Femur (tissue), 1 donor: ENCODE measurements around the gene DUSP1.

Experiments used
- DNase-seq: peaks from one replicate; pipeline ENCODE4 v3.0.0-alpha.2; 2017

The DUSP1 gene

DNA sequence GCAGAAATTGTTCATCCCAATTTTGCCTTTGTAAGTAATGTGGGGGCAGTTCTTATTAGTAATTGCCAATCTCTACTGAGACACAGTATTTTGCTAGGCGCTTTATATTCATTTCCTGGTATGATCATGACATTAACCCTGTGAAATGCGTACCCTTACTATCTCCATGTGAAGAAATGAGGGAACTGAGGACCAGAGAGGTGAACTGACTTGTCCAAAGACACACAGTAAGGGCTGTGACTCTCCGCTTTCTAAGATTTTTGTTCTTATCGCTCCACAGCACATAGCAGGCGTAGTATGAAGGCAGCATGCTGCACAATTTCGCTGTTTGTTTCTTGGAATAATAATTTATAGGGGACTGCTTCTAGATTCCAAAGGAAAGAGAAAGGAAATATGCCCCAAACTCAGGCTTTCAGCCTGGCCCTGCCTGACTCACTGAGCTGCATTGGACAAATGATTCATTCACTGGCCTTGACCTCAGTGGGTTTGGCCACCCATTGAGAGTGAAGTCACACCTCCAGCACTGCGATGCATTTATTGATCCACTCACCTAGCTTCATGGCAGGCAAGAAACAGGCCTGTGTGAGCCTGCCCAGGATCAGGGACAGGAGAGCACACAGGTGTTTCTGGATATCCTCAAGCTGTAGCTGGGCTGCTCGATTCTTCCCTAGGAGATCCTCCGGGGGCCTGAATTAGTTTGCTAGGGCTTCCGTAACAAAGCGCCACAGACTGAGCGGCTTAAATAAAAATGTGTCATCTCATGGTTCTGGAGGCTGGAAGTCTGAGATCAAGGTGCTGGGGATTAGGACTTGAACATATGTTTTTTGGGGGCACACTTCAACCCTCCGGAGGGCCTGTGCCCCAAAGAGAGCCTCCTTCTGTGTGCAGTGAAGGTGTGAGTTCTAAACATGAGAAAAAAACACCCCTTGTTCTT lies 7.2 kb upstream of the DUSP1 start:
- no peak for DNase-seq

DNA sequence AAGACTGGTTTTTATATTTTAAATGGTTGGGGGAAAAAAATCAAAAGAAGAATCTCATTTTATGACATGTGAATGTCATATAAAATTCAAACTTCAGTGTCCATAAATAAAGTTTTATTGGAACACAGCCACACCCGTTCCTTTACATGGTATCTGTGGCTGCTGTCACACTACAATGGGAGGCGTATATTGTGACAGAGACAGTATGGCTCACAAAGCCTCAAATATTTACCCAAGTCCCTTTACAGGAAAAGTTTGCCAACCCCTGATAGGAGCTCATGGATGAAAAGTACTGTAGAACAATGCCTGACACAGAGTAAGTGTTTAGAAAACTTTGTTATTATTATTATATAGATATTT lies 5.2 kb upstream of the DUSP1 start:
- DNase-seq: no peak

DNA sequence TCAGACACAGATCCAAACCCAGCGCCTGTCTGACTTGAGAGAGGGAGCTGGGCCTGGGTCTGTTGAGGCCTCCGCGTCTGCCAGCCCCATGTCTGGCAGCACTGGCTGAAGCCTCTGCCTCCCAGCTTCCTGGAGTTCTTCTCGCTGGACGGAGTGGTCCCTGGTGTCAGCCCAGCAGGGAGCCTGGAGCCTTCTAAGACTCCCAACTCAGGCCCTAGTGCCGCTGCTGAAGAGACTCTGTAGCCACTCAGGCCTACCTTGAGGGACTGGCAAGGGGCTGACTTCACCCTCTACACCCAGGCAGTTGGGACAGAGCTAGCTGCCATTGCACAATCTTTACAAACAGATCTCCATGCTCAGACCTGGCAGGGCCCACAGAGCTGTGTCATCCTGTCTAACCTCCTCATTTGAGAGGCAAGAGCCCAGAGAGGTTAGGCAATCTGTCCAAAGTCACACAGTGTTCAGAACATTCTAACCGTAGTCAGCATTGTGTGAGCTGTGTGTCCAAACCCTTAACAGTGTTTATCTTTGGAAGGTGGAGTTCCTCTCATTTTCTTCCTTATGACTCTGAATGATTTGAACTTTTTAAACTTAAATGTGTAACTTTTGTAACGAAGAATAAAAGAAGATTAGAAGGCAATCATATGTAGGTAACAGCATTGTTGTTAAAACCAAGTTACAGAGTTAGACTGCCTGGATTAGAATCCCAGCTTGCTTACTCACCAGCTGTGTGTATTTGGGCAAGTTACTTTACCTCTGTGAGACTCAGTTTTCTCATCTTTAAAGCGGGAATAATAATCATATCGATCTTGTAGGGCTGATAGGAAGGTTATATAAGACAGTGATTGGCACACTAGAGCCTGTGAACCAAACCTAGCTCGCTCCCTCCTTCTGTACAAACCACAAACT lies 4.6 kb upstream of the DUSP1 start:
- no peak for DNase-seq

DNA sequence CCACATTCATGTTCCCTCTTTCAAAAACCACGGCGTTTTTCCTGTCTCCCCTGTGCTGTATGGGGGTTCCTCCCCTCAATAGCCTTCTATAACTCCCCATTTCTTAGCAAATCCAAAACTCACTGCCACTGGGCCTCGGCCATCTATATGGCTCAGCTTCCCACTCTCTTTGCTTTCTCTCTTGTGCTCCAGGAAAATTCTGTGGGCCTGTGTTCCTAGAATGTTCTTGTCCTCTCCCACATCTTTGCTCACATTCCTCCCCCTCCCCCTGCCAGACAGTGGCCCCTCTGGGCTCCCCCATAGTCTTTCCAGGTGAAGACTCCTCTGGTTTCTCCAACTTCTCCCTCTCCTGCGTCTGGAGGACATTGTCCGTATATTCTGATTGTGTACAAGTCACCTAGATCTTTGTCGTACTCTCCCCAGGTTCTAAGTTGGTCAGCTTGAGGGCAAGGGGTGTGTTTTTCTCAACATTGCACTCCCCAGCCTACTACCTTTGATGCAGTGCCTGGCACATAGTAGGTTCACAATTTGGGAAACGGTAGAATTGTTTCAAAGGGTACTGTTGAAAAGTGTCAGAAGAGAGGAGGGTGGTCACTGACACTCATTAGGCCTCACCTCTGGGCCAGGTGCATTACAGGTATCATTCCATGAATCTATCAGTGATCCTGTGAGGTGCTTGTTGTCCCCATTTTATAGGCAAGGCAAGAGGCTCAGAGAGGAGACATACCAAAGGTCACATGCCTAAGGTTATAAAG lies 3.7 kb upstream of the DUSP1 start:
- no peak for DNase-seq

DNA sequence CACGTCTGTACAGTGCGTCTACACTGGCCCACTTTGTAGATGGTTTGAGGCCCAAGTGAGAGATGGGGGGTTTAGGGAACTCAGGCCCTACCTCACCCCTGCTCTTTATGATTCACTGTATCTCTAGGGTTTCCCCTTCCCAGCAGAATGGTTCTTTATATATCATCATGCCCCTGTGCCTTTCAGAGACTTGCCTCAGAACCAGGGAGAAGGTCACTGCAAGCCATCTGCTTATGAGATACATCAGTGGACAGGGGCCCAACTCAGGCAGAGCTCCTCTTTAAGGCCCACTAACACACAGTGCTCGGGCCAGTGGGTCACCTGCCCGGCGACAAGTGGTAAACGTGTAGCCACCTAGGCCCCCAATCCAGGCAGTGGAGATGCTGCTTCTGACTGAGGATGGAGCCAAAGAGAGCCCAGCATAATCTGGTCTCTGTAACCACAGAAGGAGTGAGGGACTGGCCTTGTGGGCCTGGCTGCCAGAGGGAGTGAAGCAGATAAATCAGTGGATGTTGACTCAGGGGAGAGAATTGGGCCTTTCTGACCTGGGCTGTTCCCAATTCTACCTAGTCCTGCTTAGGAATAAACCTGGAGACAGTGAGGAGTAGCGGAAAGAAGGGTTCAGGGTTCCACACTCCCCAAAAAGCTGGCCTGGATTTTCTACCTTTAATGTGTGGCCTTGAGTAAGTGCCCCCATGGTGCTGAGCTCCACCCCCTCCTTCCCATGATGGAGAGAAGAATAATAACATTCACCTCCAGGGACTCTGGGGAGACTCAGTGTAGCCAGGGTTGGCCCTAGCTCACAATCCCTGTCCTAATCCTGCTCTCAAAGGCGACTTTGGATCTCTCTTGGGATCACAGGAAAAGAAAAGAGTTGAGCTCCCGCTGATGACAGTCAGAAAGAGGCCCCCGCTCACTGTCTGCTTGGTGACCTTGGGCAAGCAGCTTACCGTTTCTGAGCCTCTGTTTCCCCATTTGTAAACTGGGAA lies 2.8 kb upstream of the DUSP1 start:
- DNase-seq: no peak

DNA sequence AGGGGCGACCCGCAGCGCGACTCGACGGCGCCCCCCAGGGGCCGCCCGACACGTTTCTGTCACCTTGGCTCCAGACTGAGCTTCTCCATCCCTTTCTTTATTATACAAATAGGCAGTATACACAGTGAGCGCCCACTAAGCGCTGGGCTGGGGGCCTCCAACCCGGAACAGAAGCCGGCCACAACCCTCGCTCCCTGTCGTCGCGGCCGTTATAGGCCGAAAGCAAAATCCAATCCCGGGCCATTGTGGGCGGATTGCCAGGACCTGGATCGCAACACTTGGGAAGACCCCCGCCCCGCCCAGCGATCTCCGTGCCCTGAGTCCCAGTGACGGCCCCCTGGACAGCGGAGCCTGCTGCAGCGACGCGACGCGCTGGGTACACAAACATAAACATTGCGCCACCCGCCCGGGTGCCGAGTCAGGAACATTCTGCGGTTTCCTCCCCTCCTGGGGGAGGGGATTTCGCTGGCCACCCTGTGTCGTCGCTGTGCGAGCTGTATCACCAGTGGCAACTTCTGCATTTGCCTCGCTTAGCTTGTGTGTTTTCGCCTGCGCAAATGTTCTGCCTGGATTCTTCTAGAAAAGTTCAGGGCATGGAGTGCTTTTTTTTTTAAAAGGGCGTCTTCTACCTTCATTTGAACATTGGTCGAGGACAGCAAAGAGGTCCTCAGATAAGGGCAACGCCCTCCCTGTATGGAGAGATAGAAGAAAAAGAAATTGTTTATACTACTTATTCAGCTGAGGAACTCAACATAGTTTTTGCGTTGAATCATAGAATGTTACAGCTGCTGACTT lies 1.3 kb upstream of the DUSP1 start:
- peak; percentile 91 for DNase-seq

DNA sequence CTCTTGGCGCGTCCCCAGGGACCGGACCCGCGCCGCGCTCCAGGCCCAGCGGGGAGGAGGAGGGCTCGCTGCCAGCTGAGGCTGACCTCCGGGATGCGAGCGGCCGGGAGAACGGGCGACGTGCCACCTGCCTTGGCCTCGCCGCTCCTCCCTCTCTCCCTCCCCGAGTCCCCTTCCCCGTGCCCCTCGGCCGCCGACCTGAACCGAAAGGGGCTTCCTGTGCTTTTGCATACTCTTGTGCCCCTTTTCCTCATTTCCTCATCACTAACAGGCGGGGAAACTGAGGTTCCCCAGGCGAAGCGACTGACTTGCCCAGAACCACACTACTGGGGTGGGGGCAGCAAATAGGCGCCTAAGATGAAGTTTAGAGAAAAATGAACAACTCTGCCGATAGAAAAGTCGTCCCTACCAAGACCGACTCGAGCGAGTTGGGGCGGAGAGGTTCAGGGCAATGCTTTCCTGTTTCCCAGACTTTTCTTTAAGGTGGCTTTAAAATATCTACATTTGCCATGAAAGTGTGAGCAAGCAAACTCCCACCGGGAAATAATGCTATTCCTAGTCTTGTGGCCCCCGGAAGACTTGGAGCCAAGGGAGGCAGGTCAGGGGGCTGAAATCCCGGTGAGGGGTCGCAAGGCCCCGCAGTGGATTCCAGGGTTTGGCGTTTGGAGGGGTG lies 580 bp upstream of the DUSP1 start:
- DNase-seq: no peak

DNA sequence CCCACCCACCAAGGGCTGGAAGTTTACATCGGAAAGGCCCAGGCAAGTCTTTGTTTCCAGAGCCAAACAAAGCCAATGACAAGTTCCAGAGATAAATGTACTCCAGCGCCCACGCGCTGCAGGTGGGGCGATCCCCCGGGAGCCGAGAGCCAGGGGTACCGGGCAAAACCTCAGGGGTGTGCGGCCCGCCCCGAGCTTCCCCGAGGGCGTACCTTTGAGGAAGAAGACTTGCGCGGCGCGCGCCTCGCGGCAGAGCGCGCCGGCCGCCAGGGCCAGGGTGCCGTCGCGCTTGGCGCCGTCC lies 671 bp downstream of the DUSP1 start:
- no peak for DNase-seq

DNA sequence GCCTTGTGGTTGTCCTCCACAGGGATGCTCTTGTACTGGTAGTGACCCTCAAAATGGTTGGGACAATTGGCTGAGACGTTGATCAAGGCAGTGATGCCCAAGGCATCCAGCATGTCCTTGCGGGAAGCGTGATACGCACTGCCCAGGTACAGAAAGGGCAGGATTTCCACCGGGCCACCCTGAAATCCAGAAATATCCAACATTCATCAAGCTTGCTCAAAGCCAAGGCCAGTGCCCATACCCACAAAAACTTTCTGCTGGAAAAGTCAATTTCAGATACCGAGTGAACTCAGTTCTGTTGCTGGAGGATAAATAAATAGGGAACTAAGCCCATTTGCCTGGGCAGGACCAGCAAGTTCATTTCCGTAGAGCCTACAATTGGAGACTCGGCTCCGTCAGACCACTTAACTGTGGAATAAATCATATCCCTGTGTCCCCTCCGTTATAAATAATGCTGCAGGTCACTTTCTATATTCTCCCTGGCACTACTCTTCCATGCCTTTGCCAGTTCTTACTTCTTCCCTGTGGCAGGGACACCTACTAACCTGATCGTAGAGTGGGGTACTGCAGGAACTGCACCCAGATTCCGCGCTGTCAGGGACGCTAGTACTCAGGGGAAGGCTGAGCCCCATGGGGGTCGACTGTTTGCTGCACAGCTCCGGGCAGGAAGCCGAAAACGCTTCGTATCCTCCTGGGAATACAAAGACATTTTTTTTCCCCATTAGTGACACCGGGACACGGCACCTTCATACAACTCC lies 1.2 kb downstream of the DUSP1 start:
- no peak for DNase-seq

DNA sequence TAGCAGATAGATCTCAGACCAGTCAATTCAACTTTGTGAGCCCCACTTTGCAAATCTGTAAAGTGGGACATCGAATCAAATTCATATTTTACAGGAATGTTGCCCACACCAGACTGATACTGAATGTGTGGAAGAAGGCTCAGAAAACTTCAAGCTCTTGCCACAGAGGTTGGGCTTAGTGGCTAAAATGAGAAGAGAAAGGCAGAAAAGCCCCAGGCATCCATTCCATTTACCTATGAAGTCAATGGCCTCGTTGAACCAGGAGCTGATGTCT lies 1.7 kb downstream of the DUSP1 start:
- no peak for DNase-seq

DNA sequence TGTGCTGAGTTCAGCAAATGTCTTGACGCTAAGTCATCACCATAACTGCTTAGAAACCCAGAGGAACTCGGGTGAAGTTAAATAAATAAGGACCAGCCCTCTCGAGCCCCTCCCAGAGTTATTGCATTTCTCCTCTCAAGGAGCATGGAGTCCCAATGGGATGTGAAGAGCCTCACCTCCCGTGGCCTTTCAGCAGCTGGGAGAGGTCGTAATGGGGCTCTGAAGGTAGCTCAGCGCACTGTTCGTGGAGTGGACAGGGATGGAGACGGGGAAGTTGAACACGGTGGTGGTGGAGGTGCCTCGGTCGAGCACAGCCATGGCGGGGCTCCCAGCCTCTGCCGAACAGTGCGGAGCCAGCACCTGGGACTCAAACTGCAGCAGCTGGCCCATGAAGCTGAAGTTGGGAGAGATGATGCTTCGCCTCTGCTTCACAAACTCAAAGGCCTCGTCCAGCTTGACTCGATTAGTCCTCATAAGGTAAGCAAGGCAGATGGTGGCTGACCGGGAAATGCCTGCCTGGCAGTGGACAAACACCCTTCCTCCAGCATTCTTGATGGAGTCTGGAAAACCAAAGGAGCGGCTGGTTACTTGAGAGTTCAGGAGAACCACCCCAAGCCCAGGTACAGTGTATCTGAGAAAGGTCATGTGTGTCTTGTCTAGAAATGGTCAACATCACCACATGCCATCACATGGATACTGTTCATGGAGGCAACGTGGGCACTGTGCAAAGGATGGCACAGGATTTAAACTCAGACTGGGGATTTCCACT lies 2.2 kb downstream of the DUSP1 start:
- peak; percentile 34 for DNase-seq

DNA sequence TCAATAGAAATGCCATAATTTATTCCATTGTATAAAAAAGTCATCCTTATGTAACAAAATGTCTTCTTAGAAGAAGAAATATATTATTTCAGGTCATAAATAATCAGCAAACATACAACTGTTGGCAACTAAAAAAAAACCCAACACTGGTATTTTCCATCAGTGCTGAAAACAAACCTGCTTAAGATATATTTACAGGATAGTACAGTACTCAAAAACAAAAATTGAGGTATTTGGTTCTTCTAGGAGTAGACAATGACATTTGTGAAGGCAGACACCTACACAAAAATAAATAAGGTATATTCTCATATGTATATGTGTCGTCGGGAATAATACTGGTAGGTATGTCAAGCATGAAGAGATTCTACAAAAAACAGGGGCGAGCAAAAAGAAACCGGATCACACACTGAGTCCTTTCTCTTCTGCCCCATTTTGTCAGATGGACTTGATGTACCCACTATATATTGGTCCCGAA lies 2.9 kb downstream of the DUSP1 start:
- DNase-seq: no peak

DNA sequence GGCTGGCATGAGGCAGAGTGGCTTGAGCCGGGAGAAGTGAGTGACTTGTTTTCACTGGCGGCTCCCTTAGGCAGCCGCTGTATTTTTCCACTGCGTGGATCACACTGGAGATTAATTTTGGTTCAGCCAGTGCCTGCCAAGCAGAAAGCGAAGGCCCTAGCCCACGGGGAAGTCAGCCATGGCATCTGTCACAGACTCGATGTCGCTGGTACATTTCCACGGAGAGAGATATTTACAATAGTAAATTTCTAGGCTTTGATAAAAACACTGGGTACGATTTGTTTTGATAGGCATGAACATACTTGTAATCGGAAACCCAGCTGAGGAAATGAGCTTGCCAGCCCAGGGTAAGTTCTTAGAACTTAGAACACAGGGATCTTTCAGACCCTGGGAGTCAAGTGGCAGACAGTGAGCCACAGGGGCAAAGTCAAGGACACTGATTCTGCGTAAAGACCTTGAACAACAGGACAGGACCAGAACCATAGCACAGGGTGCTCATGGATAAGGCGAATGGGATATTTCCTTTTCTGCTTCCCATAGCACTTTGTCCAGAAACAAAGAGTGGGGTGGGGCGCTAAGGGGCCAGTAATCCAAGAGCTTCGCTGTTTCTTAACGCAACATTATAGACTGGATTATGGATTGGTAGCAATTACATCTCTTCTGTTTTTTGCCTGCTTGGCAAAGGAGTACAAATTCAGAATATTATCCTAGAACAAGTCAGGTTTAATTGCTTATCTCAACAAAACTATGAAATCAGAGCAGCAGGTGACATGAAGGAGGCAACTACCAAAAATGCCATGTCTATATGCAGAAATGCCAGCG lies 4.5 kb downstream of the DUSP1 start:
- DNase-seq: peak; percentile 89

DNA sequence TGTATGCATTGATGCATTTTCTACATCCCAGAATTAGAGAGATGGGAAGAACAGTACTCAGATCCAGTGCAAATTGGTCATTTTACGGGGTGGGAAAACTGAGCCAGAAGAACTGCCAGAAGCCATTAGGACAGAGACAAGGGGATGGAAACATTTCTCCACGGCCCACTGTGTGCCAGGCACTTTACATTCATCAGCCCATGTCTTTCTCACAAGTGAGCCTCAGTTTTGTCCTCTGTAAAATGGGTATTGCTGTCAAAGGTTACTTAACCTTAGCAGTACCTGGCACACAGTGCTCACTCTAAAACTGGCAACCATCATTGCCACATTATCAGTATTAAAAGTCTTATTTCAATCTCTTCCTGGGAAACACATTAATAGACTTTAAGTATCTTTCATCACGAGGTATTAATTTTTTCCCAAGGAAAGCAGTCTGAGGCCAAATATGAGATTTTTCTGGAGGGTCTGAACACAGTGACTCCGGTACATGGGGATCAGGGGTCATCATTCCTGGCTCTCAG lies 5.2 kb downstream of the DUSP1 start:
- no peak for DNase-seq

DNA sequence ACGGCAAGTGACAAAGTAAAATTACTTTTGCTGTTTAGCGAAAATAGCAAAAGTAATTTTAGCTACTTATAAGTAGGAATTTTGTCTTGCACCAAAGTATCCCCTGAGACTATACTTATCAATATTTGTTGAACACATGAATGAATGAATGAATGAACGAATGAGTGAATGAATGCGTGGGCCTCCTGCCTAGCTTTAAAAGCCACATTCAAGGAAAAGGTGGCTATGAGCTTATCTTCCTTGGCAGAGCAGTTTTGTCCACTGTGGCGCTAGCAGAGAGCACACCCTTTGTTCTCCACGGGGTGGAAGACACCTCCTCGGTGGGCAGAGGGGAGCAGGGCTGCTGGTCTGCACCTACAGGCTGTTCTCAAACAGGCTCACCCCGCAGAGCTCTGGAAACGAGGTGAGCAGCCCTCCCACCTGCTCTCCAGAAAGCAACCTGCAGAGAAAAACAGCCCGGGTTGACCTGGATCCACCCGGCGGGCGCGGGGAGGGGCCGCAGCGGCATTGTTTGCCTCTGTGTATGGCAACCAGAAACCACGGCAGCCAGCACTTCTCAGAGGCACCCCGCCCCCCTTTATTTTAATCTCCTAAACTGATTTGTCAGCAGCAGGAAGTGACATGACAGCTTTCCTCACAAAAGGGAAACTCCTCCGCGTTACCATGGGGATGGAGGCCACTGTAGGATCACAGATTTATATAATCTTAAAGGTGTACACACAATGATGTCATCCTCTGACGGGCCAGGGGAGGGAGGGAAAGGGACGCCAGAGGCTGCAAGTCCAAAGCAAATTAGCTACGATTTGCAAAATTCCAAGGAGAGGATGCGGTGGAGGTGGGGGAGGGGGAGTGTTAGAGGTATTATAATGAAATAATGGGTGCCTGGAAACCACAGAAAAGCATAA lies 5.9 kb downstream of the DUSP1 start:
- peak; percentile 97 for DNase-seq

DNA sequence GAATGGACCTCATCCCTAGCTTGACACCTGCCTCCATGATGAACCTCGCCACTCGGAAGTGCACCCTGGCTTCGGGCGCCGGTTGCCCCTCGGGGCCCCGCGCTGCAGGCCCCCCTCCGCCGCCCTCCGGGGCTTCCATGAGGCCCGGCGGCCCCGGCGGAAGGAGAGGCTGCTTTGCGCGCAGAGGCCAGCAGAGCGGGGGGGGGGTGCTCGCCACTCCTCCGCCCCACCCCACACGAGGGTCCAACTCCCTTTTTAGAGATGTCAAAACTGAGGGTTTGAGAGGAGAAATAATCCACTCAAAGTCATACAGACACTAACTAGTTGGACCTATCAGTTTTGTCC lies 7.9 kb downstream of the DUSP1 start:
- no peak for DNase-seq
